HG02938 (cell line): ENCODE measurements around the gene EIF4H.
"Not testable (repeated sequence)": the region's sequence is repeated elsewhere in the genome, so short reads cannot be mapped to it uniquely, and the experiment has no call there.

Experiments
- ATAC-seq: cut with Tn5 transposase; IDR thresholded peaks from one replicate; pipeline ENCODE4 v1.9.1; 2021; ENCODE audit warnings: mild to moderate bottlenecking, moderate library complexity; ENCODE audit not compliant: unreplicated experiment

Gene EIF4H

DNA sequence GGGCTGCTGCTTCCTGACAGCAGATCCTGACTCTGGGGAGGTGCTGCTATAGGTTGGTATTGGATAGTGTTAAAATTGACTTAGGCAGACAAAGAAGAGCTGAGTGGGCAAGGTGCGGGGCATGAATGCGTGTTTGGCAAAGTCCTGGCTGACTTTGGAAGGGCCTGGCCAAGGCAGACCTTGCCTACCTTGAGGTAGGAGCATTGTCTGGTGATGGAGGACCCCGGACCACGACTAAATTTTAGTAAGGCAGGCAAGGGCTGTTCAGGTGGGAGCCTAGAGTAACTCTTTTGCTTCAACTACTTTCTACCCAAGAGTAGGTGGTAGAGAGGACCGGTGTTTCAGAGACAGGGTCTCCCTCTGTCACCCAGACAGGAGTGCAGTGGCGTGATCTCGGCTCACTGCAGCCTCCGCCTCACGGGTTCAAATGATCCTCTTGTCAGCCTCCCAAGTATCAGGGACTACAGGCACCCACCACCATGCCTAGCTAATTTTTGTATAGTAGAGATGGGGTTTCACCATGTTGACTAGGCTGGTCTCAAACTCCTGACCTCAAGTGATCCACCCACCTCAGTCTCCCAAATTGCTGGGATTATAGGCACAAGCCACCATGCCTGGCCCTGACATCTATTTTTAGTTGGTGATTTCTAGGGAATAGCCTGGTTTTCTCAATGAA lies 23.4 kb downstream of the EIF4H start:
- ATAC-seq: no peak

DNA sequence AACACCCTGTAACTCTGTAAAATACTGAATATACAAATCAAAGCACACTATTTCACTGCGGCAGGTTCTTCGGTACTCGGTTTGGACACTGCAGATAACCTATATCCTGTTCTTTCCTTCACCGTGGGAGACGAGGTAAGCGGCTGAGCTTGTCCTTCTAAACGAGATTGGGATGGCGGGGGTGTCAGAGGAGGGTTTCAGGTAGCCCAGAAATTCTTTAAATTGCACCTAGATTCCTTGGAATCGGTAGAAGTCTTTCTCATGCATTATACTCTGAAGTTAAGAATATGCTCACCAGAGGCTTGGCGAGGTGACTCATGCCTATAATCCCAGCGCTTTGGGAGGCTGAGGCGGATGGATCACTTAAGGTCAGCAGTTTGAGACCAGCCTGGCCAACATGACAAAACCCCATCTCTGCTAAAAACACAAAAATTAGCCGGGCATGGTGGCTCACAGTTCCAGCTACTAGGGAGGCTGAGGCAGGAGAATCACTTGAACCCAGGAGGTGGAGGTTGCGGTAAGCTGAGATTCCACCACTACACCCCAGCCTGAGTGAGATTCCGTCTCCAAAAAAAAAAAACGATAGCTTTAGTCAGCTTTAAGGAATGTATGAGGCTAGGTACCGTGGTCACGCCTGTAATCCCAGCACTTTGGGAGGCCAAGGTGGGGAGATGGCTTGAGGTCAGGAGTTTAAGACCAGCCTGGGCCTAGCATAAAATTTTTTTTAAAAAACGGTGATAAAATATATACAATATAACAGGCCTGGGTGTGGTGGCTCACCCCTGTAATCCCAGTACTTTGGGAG lies 25.6 kb downstream of the EIF4H start:
- no peak for ATAC-seq

DNA sequence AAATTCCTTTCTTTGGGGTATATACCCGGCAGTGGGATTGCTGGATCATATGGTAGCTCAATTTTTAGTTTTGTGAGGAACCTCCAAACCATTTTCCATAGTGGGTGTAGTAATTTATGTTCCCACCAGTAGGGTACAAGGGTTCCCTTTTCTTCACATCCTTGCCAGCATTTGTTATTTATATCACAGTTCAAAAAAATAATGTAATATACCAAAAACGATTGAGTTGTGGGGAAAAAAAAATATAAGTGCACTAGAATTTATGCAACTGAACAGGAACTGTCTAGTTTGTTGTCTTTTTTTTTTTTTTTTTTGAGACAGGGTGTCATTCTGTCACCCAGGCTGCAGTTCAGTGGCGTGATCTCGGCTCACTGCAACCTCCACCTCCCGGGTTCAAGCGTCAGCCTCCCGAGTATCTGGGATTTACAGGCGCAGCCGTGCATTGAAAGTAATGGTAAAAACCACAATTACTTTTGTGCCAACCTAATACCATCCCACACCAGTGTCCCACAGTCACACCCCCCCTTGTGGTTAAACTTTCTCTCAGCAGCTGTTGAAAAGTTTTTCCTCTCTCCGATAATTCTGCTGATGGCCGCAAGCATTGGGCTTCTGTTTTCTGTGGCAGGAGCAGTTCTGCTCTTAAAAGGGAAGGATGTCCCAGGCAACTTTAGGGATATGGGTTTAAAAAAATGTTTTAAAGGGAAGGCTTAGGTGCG lies 28.8 kb downstream of the EIF4H start:
- ATAC-seq: no peak

DNA sequence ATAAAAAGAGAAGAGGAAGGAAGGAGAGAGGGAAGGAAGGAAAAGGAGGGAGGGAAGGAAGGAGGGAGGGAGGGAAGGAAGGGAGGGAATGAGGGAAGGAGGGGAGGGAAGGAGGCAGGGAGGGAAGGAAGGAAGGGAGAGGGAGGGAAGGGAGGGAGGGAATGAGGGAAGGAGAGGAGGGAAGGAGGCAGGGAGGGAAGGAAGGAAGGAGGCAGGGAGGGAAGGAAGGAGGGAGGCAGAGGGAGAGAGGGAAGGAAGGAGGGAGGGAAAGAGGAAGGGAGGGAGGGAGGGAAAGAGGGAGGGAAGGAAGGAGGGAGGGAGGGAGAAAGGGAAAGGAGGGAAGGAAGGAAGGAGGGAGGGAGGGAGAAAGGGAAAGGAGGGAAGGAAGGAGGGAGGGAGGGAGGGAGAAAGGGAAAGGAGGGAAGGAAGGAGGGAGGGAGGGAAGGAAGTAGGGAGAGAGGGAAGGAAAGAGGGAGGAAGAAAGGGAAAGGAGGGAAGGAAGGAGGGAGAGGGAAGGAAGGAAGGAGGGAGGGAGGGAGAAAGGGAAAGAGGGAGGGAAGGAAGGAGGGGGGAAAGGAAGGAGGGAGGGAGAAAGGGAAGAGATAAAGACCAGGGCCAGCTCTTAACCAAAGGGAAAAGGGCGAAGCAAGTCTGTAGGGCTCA lies 29.9 kb downstream of the EIF4H start:
- no peak for ATAC-seq

DNA sequence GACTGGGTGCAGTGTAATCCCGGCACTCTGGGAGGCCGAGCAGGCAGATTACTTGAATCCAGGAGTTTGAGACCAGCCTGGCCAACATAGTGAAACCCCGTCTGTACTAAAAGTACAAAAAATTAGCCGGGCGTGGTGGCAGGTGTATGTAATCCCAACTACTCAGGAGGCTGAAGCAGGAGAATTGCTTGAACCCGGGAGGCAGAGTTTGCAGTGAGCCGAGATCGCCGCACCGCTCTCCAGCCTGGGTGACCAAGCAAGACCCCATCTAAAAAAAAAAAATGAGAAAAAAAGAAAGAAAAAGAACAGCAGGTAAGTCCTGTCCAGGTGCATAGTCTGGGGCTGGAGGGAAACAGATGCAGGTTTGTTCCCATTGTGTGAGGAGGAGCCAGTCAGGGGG lies 31.9 kb downstream of the EIF4H start:
- not testable (repeated sequence) for ATAC-seq

DNA sequence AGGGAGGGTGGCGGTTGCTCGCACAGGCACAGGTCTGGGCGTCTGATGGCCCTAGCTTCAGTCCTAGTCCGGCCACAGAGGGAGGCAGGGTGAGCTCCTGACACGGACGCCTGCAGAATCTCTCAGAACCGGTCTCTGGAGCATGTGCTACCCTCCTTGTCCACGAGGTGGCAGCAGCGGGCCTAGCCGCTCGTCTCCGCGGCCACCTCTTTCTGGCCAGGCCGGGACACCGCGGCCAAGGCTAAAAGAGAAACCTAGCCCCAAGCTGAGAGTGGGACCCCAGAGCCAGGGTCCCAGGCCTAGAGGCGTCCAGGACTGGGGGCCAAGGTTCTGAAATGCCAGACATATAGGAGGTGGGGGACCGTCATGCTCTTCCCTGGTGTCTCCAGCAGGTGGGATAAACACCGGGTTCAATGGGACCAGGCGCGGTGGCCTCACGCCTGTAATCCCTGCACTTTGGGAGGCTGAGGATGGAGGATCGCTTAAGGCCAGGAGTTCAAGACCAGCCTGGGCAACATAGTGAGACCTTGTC lies 32.5 kb downstream of the EIF4H start:
- ATAC-seq: no peak

DNA sequence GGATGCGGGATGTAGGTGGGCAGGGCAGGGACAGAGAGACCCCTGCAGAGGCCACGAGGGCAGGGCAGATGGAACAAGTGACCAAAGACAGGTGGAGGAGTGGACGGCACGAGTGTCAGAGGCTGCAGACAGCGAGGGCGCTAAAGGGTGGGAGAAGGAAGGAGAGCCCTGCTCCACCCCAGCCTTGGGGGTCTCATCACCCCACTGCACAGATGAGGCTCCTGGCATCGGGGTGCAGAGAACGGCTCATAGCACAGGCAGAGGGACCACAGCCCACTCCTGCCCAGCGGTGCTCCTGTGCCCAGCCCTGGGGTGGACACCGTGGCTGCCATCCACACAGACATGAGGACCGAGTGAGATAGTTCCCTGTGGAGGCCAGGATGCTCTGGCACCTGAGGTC lies 33.4 kb downstream of the EIF4H start:
- no peak for ATAC-seq

DNA sequence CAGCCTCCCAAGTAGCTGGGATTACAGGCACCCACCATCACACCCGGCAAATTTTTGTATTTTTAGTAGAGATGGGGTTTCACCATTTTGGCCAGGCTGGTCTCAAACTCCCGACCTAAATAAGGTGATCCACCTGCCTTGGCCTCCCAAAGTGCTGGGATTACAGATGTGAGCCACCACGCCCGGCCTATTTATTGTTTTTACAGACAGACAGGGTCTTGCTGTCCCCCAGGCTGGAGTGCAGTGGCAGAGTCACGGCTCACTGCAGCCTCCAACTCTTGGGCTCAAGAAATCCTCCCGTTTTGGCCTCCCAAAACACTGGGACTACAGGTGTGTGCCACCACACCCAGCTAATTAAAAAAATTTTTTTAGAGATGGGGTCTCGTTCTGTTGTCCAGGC lies 34.1 kb downstream of the EIF4H start:
- not testable (repeated sequence) for ATAC-seq

DNA sequence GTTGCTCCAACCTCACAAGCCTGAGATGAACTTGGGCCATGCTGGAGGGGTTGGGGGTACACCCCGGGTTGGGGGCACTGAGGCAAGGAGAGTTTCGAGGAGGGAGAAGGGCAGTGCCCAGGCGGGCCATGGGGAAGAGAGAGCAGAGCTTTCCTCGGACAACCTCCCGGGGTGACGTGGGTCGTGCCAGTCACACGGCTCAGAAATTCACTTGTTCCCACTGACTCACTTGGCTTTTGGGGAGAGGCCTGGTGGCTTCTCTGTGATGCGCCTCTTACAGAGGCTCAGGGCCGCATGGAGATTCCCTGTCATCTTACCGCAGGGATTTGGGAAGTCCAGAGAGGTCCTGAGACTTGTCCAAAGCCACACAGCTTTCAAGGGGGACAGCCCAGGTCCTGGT lies 38.5 kb downstream of the EIF4H start:
- ATAC-seq: no peak

DNA sequence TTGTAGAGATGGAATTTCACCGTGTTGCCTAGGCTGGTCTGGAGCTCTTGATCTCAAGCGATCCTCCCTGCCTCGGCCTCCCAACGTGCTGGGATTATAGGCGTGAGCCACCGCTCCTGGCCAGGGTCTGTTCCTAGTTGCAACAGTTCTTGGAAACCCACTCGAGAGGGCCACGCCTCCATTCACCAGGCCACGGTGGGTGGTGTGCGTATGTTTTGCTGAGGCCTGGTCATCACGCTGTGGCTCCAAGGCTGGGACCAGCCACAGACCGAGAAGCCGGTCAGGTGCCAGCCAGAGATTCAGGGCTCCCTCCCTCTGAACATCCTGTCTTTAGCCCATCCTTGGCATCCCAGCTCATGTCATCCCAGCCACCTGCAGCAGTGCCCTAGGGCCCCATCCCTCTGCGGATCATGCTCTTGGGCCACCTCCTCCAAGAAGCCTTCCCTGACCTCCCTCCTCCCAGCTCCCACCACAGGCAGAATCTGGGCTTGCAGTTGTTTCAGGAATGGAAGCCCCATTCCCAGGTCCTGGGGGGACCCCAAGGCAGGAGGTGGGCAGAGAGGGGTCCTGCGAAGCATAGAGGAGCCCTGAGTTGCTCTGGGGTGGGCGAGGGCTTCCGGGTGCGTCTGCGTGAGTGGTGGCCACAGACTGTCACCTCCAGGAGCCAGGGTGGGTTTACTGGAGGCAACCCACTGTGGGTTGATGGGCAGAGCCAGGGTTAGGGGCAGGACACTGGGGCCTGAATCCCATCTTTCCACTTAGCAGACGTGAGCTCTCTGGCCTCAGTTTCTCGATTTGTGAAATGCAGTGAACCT lies 40.9 kb downstream of the EIF4H start:
- ATAC-seq: no peak

DNA sequence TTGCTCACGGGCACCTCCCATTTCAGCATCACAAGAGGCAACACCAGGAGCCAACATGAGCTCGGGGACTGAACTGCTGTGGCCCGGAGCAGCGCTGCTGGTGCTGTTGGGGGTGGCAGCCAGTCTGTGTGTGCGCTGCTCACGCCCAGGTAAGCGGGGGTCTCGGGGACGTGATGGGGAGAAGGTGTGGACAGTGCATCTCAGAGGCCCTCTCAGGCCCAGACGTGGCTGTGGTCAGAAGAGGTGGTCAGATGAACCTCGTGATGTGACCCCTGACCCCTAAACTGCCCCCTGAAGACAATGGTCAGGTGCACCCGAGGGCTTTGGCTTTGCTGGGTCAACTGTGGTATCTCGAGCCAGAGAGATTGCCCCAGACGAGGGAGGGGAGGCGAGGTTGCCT lies 41.8 kb downstream of the EIF4H start:
- no peak for ATAC-seq

DNA sequence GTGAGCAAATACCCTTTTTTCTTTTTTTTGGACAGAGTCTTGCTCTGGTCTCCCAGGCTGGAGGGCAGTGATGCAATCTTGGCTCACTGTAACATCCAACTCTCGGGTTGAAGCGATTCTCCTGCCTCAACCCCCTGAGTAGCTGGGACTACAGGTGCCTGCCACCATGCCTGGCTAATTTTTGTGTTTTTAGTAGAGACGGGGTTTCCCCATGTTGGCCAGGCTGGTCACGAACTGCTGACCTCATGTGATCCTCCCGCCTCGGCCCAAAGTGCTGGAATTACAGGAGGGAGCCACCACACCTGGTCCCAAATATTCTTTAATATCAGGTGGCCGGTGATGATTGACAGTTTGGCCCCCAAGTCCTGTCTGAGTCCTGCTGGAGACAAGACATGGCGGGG lies 42.2 kb downstream of the EIF4H start:
- no peak for ATAC-seq

DNA sequence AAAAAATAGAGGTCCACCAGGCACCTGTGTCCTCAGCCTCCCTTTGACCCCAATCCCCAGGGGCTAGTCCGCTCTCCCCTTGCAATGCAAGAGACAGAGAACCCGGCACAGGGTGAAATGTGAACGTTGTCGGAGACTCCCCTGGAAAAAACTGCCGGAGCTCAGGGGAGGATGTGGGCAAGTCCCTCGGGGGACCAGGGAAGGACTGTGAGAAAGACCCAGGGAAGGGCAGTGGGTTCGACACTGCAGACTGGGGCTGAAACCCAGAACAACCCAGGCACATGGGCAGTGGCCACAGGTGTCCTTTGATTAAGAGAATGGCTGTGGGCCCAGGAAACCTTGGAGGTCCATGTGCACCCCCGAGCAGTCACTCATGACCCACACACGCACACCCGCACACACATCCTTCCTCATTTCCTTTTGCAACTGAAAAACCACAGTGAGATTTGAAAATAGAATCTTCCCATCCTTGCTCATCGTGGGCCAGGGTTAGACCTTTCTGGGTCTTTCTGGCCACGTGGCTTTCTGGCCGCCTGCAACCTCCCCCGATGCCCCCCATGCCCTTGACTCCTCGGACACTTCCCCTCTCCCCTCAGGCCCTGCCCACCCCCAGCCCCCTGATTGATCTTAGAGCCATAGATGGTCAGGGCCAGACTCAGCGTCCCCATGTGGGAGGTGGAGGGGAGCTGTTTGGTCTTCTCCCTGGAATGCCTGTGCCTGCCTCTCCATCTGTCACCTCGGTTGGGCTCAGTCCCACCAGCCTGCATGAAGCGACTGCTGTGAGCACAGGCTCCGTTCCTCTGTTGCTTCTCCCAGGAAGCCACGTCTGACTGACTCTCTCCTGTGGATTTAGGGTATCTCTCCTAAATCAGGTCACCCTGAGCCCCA lies 43.5 kb downstream of the EIF4H start:
- ATAC-seq: no peak

DNA sequence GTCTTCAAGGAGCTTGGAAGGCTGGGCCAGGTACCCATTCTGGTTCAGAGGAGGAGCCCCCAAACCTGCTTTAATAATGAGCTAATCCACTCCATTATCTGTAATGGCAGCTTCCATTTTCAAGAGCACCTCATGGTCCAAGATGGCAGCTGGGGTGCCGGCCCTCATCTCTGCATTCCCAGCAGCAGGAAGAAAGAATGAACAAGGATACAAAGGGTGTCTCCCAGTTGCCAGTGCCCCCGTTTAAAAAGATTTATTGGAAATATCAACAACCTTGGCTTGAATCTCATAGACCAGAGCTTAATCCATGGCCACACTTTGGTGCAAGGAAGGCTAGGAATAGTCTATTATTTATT lies 44.2 kb downstream of the EIF4H start:
- no peak for ATAC-seq

DNA sequence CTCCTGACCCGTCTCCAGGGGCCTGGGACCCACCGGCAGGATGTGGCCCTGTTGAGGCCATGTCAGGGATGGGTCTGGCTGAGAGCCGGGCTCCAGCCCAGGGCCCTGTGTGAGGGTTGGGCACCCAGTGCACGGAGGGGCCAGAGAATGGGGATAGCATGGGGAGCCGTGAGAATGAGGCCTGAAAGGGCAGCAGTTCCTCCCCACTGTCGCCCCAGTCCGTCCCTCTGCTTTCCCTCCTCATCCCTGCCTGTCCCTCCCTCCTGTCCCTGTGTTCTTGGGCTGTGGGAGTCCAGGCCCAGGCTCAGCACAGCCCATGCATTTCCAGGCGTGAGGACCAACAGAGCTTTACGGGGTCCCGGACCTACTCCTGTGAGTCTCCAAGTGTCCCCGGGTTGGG lies 45.3 kb downstream of the EIF4H start:
- no peak for ATAC-seq

DNA sequence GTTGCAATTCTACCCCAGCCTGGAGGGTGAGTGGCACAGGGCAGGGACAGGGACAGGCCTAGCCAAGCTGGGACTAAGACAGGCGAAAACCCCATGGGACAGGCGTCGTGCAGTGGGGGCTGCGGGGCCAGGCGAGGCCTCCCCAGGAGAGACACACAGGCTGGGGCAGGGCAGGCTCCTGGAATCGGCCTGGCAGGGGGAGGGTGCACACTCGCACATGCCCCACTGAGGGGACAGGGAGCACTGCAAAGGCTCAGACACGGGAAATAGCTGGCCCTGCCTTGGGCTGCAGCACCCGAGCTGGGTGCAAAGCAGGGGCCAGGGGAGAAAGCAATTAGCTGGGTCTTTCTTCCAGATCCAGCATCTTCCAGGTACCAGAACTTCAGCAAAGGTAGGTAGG lies 46.1 kb downstream of the EIF4H start:
- no peak for ATAC-seq

DNA sequence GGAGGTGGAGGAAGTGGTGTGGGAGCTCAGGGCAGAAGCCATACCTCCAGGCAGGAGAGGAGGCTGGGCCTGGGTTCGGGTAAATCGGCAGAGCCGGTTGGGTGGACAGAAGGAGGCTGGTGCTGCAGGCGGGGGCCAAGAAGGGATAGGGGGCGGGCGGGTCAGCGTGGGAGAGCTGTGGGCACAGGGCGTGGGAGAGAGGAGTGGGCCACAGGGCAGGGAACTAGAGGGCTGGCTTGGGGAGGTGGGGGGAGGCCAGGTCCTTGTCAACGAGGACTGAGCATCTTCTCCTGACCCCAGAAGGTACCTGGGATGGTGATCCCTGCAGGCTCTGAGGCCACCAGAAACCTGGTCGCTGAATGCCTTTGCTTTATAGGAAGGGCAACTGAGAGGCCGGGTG lies 47.6 kb downstream of the EIF4H start:
- no peak for ATAC-seq

DNA sequence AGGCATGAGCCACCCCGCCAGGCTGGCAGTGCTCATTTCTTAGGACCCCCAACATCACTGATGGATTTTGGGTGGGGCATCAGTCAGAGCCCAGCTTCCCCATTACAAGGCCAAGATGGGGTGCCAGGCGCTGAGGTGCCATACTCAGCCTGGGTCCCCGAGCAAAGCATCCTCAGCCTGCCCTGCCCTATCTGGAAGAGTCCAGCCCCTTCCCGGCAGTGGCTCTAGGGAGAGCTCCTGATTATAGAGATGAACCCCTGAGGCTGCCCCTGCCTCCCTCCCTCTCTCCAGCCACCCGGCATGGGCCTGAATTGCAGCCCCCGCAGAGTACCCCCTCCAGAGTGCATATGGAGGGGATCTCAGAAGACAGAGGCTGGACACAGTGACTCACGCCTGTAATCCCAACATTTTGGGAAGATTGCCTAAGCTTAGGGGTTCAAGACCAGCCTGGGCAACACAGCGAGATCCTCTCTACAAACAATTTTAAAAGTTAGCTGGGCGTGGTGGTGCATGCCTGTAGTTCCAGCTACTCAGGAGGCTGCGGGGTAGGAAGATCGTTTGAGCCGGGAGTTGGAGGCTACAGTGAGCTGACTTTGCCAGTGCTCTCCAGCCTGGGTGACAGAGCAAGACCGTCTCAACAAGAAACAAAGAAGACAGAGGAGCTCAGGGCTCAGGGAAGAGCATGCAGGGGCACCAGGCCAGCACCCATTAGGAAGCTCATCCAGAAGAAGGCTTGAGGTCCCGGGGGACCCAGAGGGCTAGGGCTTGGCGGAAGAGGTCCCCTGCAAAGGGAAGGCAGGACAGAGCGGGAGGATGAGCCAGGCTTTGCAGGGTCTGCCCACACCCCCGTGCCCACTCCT lies 48.9 kb downstream of the EIF4H start:
- ATAC-seq: no peak
